Common myeloid progenitor, CD34-positive (primary cell): ENCODE measurements around the gene MZT2B.
"Not testable (repeated sequence)": the region's sequence is repeated elsewhere in the genome, so short reads cannot be mapped to it uniquely, and the experiment has no call there.

Experiments used
- CTCF ChIA-PET: fragments of 350-600 bp; sonication (Branson Sonifier 250); formaldehyde crosslinking; loops from one replicate; lab custom pipeline; 2021; ENCODE audit warnings: antibody characterized with exemption; lab: Charles Lee
- POLR2A ChIA-PET: fragments of 350-600 bp; sonication (Branson Sonifier 250); formaldehyde crosslinking; loops from one replicate; lab custom pipeline; 2021; ENCODE audit warnings: antibody characterized with exemption; lab: Charles Lee
- DNase-seq, 3 donors: peaks; one replicate each; pipeline versions ENCODE4 v3.0.0 to v3.0.0-alpha.2; 2013
- H3K27ac ChIP-seq, 2 experiments: 1 replicate in 1 of 2; 2 replicates in 1 of 2; pipeline ENCODE4 v1.7.0; 2013; ENCODE audit warnings: inconsistent platforms in 2 of 2, low read length in 2 of 2, mild to moderate bottlenecking in 2 of 2, low read depth in 1 of 2, moderate library complexity in 1 of 2; ENCODE audit not compliant: severe bottlenecking in 2 of 2, insufficient read depth in 1 of 2, poor library complexity in 1 of 2
- H3K27me3 ChIP-seq, 5 experiments: replicated peaks in 2 of 5; 1 replicate in 3 of 5; 2 replicates in 2 of 5; pipeline versions ENCODE4 v1.6.1 to v1.7.0; 2013; ENCODE audit warnings: low read length in 4 of 5, mild to moderate bottlenecking in 2 of 5, moderate library complexity in 2 of 5, inconsistent platforms in 1 of 5; ENCODE audit not compliant: insufficient read depth in 5 of 5, control insufficient read depth in 4 of 5
- H3K36me3 ChIP-seq, 4 experiments: 1 replicate in 2 of 4; 2 replicates in 2 of 4; pipeline versions ENCODE4 v1.6.1 to v1.7.0; 2013; ENCODE audit warnings: low read length in 3 of 4, control low read depth in 1 of 4, mild to moderate bottlenecking in 1 of 4; ENCODE audit not compliant: control insufficient read depth in 4 of 4, insufficient read depth in 4 of 4
- H3K4me1 ChIP-seq, 4 experiments: 1 replicate in 3 of 4; 2 replicates in 1 of 4; pipeline versions ENCODE4 v1.6.1 to v1.7.1; 2013; ENCODE audit warnings: low read length in 3 of 4, mild to moderate bottlenecking in 3 of 4, control low read depth in 1 of 4, inconsistent platforms in 1 of 4, moderate library complexity in 1 of 4; ENCODE audit not compliant: control insufficient read depth in 4 of 4, insufficient read depth in 4 of 4; ENCODE audit errors: control extremely low read depth in 1 of 4
- H3K4me3 ChIP-seq, 7 experiments: 1 replicate in 4 of 7; 2 replicates in 3 of 7; pipeline versions ENCODE4 v1.5.1 to v1.7.0; 2013; ENCODE audit warnings: mild to moderate bottlenecking in 7 of 7, low read length in 6 of 7, moderate library complexity in 6 of 7, inconsistent platforms in 2 of 7, low read depth in 2 of 7, control low read depth in 1 of 7; ENCODE audit not compliant: insufficient read depth in 4 of 7, control insufficient read depth in 1 of 7; ENCODE audit errors: extremely low read depth in 1 of 7
- H3K9me3 ChIP-seq, 5 experiments: 1 replicate in 4 of 5; 2 replicates in 1 of 5; pipeline versions ENCODE4 v1.6.1 to v1.7.1; 2013; ENCODE audit warnings: low read length in 4 of 5, mild to moderate bottlenecking in 2 of 5, inconsistent platforms in 1 of 5, low read depth in 1 of 5, moderate library complexity in 1 of 5; ENCODE audit not compliant: control insufficient read depth in 4 of 5, insufficient read depth in 2 of 5; ENCODE audit errors: control extremely low read depth in 1 of 5
- WGBS: methylation state at CpG from one replicate; pipeline ENCODE4 v1.1.5; 2013; ENCODE audit not compliant: insufficient coverage; 5-methylcytosine and 5-hydroxymethylcytosine counted together

The MZT2B gene

GRCh38 chr2:130157825-130158514 is 24.1 kb upstream of the MZT2B start:
- H3K27me3 ChIP-seq, CTCF ChIA-PET, H3K9me3 ChIP-seq, H3K27ac ChIP-seq, H3K4me1 ChIP-seq, H3K4me3 ChIP-seq: not testable (repeated sequence)
- peak; percentile 4 to 57 (median 51) for DNase-seq
- POLR2A ChIA-PET: interaction anchor here (0.7 kb wide), 1 partner anchor 1008 kb away, joined by 3 read pairs; no protein-coding TSS in a partner anchor
- H3K36me3 ChIP-seq: peaks cover 2 to 39% (median 9%) of the 10 kb centered on the region in 4 experiments
- 58% methylated on average over 12 of the region's 13 CpGs for WGBS

- CTCF ChIA-PET: interaction anchor here (0.8 kb wide), 1 partner anchor 11 kb away, joined by 4 read pairs; no protein-coding TSS in a partner anchor
- WGBS: 98% methylated on average over 9 of the region's 9 CpGs
Observed at GRCh38 chr2:130158631-130159030, 23.4 kb upstream of the MZT2B start.

DNA sequence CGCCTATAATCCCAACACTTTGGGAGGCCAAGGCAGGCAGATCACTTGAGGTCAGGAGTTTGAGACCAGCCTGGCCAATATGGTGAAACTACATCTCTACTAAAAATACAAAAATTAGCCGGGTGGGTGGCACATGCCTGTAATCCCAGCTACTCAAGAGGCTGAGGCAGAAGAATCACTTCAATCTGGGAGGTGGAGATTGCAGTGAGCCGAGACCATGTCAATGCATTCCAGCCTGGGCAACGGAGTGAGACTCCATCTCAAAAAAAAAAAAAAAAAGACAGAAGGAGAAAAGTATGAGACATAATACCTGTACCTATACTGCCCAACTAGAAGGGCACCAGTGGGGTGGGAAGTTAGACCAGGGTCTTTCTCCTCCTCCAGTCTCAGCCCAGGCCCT is 22.7 kb upstream of the MZT2B start:
- H3K27me3 ChIP-seq, POLR2A ChIA-PET, DNase-seq, H3K4me1 ChIP-seq, H3K9me3 ChIP-seq, H3K27ac ChIP-seq, H3K4me3 ChIP-seq: not testable (repeated sequence)
- CTCF ChIA-PET: interaction anchor here (0.6 to 0.8 kb wide), 2 partner anchors 10 to 1507 kb away, joined by 3 to 4 read pairs; no protein-coding TSS in a partner anchor
- peaks cover 3 to 38% (median 19%) of the 10 kb centered on the region in 4 experiments for H3K36me3 ChIP-seq
- WGBS: 83% methylated on average over 1 of the region's 4 CpGs

More at GRCh38 chr2:130158631-130159030, 23.4 kb upstream of the MZT2B start:
- Histone ChIP-seq H3K4me1 (peaks cover 0 to 9% (median 6%) of the 10 kb centered on the region in 4 experiments), H3K27me3 (no peaks in the 10 kb centered on the region), H3K36me3 (peaks cover 2 to 38% (median 12%) of the 10 kb centered on the region in 4 experiments), H3K9me3 (no peaks in the 10 kb centered on the region), H3K27ac (no peak overlapping the region), H3K4me3 (no peak overlapping the region)
- DNase-seq: no peak
- POLR2A ChIA-PET: interaction anchor here (0.7 kb wide), 1 partner anchor 1007 kb away, joined by 3 read pairs; no protein-coding TSS in a partner anchor

DNA sequence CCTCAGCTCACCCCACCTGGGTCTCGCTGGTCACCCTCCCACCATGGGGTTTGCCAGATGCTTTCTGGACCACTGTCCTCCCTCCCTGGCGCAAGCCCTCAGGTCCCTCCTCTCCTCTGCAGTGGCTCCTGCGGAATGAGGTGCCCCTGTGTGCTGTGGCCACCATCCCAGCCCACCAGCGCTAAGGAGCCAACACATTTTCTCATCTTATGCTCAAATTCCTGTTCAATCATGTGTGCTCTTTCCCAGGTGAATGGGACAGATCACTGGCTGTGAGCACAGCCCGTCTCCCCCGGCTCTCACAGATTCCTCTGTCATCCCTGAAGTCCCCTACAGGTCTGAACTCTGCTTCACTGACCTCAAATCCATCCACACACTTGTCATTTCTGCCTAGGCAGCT is 21.9 kb upstream of the MZT2B start:
- H3K36me3 ChIP-seq: peaks cover 7 to 36% (median 19%) of the 10 kb centered on the region in 4 experiments
- H3K9me3 ChIP-seq: no peaks in the 10 kb centered on the region
- POLR2A ChIA-PET: no interaction called here
- H3K4me1 ChIP-seq: peaks cover 0 to 9% (median 6%) of the 10 kb centered on the region in 4 experiments
- CTCF ChIA-PET: no interaction called here
- no peak overlapping the region for H3K4me3 ChIP-seq
- no peaks in the 10 kb centered on the region for H3K27me3 ChIP-seq
- DNase-seq: no peak
- no peak overlapping the region for H3K27ac ChIP-seq
- 98% methylated on average over 6 of the region's 6 CpGs for WGBS

GRCh38 chr2:130160838-130161705 is 21.0 kb upstream of the MZT2B start:
- H3K4me1 ChIP-seq, POLR2A ChIA-PET, H3K27me3 ChIP-seq, CTCF ChIA-PET, H3K9me3 ChIP-seq, H3K4me3 ChIP-seq, DNase-seq, H3K27ac ChIP-seq: not testable (repeated sequence)
- WGBS: 99% methylated on average over 19 of the region's 25 CpGs
- peaks cover 10 to 41% (median 25%) of the 10 kb centered on the region in 4 experiments for H3K36me3 ChIP-seq

DNA sequence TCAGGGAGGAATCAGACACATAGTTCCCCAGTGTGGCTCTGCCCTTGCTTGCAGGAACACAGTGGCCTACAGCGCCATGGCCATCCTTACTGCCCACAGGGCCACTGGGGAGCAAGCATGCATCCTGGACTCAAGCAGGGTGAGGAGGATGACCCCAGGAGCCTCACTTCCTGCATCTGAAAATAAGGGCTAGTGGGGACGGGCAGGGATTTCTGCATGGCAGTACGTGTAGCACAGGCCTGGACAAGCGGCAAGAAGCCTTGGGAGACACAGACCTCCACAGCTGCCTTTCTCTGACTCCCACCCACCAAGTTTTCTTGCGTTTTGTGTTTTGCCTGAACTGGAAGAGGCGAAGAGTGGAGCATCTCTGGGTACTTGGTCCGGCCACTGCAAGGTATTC is 19.6 kb upstream of the MZT2B start:
- H3K27ac ChIP-seq, H3K4me1 ChIP-seq, DNase-seq, H3K9me3 ChIP-seq, POLR2A ChIA-PET, CTCF ChIA-PET, H3K27me3 ChIP-seq, H3K4me3 ChIP-seq: not testable (repeated sequence)
- H3K36me3 ChIP-seq: peaks cover 10 to 55% (median 31%) of the 10 kb centered on the region in 4 experiments
- WGBS: 100% methylated on average over 5 of the region's 7 CpGs
